ENCODE data around the gene IQGAP2. TPM values are rescaled to one million over a fixed set of nuclear protein-coding genes. Genes with fewer than 3 reads are reported as not detected.

Gene IQGAP2
- total RNA-seq, 1 experiment from 2014 or later, result not detected

GRCh38 chr5:76500633-76501393, 97.7 kb downstream of the IQGAP2 start:
- CTCF ChIA-PET, result no interaction called here

GRCh38 chr5:76503929-76504328, 100.8 kb downstream of the IQGAP2 start:
- TF ChIP-seq EZH2 (IDR thresholded peaks at IDR 0.05; ENCODE audit: low read length, unreplicated experiment), result no peak
- no peak for TF ChIP-seq CTCF (conservative IDR thresholded peaks at IDR 0.05; ENCODE audit: low read depth, low read length)
- TF ChIP-seq EZH2phosphoT487 (IDR thresholded peaks at IDR 0.05; ENCODE audit: borderline replicate concordance, low read length), result no peak
- H3K9ac ChIP-seq (ENCODE audit: low read length), result no peak overlapping the region
- H3K9me3 ChIP-seq (ENCODE audit: low read length), result no peaks in the 10 kb centered on the region
- no peak overlapping the region for H3K4me2 ChIP-seq (ENCODE audit: low read length)
- no peak for ATAC-seq
- no peaks in the 10 kb centered on the region for H3K79me2 ChIP-seq (ENCODE audit: low read length)
- DNase-seq, result no peak
- no peak overlapping the region for H2AFZ ChIP-seq (ENCODE audit: low read length)
- no peaks in the 10 kb centered on the region for H3K36me3 ChIP-seq (ENCODE audit: low read depth, low read length)
- intact Hi-C loops (cut with micrococcal nuclease), result no loop called here
- POLR2A ChIA-PET (ENCODE audit: unreplicated experiment), result no interaction called here
- H4K20me1 ChIP-seq (ENCODE audit: low read length), result no peaks in the 10 kb centered on the region
- CTCF ChIA-PET, result no interaction called here
- no peak overlapping the region for H3K27ac ChIP-seq (ENCODE audit: low read length)
- no peak overlapping the region for H3K4me3 ChIP-seq (ENCODE audit: low read length)
- H3K9me2 ChIP-seq (replicated peaks; ENCODE audit: low read length), result no peaks in the 10 kb centered on the region
- no TSS peak for BruUV-seq (replicated peaks)
- no peaks in the 10 kb centered on the region for H3K4me1 ChIP-seq (ENCODE audit: insufficient read depth, low read length)
- H3F3A ChIP-seq (ENCODE audit: low read length, unreplicated experiment), result no peaks in the 10 kb centered on the region
- peaks cover 38% of the 10 kb centered on the region for H3K27me3 ChIP-seq (ENCODE audit: low read length)

More at GRCh38 chr5:76500633-76501393, 97.7 kb downstream of the IQGAP2 start:
- BruUV-seq (replicated peaks), result no TSS peak
- DNase-seq, result no peak
- no peak overlapping the region for H2AFZ ChIP-seq (ENCODE audit: low read length)
- no peak overlapping the region for H3K27ac ChIP-seq (ENCODE audit: low read length)
- no peak for ATAC-seq
- H3K27me3 ChIP-seq (ENCODE audit: low read length), result peaks cover 35% of the 10 kb centered on the region
- TF ChIP-seq EZH2phosphoT487 (IDR thresholded peaks at IDR 0.05; ENCODE audit: borderline replicate concordance, low read length) (no peak), CTCF (conservative IDR thresholded peaks at IDR 0.05; ENCODE audit: low read depth, low read length) (no peak), EZH2 (IDR thresholded peaks at IDR 0.05; ENCODE audit: low read length, unreplicated experiment) (no peak)
- no peaks in the 10 kb centered on the region for H3K4me1 ChIP-seq (ENCODE audit: insufficient read depth, low read length)
- H3K36me3 ChIP-seq (ENCODE audit: low read depth, low read length), result no peaks in the 10 kb centered on the region
- POLR2A ChIA-PET (ENCODE audit: unreplicated experiment), result no interaction called here
- intact Hi-C loops (cut with micrococcal nuclease), result no loop called here
- no peaks in the 10 kb centered on the region for H3K79me2 ChIP-seq (ENCODE audit: low read length)
- no peak overlapping the region for H3K4me2 ChIP-seq (ENCODE audit: low read length)
- no peaks in the 10 kb centered on the region for H3K9me2 ChIP-seq (replicated peaks; ENCODE audit: low read length)
- H4K20me1 ChIP-seq (ENCODE audit: low read length), result no peaks in the 10 kb centered on the region
- no peak overlapping the region for H3K9ac ChIP-seq (ENCODE audit: low read length)
- H3K9me3 ChIP-seq (ENCODE audit: low read length), result no peaks in the 10 kb centered on the region
- no peak overlapping the region for H3K4me3 ChIP-seq (ENCODE audit: low read length)
- no peaks in the 10 kb centered on the region for H3F3A ChIP-seq (ENCODE audit: low read length, unreplicated experiment)

GRCh38 chr5:76504901-76505564, 101.9 kb downstream of the IQGAP2 start:
- H3K4me3 ChIP-seq (ENCODE audit: low read length), result no peak overlapping the region
- ATAC-seq, result no peak
- TF ChIP-seq EZH2 (IDR thresholded peaks at IDR 0.05; ENCODE audit: low read length, unreplicated experiment), result no peak
- no peak for TF ChIP-seq CTCF (conservative IDR thresholded peaks at IDR 0.05; ENCODE audit: low read depth, low read length)
- TF ChIP-seq EZH2phosphoT487 (IDR thresholded peaks at IDR 0.05; ENCODE audit: borderline replicate concordance, low read length), result no peak
- H3F3A ChIP-seq (ENCODE audit: low read length, unreplicated experiment), result no peaks in the 10 kb centered on the region
- DNase-seq, result no peak
- no TSS peak for BruUV-seq (replicated peaks)
- no peaks in the 10 kb centered on the region for H4K20me1 ChIP-seq (ENCODE audit: low read length)
- ChIA-PET CTCF (no interaction called here), POLR2A (ENCODE audit: unreplicated experiment) (no interaction called here)
- H3K36me3 ChIP-seq (ENCODE audit: low read depth, low read length), result no peaks in the 10 kb centered on the region
- H3K4me2 ChIP-seq (ENCODE audit: low read length), result no peak overlapping the region
- H2AFZ ChIP-seq (ENCODE audit: low read length), result no peak overlapping the region
- no peaks in the 10 kb centered on the region for H3K9me3 ChIP-seq (ENCODE audit: low read length)
- H3K9ac ChIP-seq (ENCODE audit: low read length), result no peak overlapping the region
- peaks cover 38% of the 10 kb centered on the region for H3K27me3 ChIP-seq (ENCODE audit: low read length)
- H3K27ac ChIP-seq (ENCODE audit: low read length), result no peak overlapping the region
- intact Hi-C loops (cut with micrococcal nuclease), result no loop called here
- no peaks in the 10 kb centered on the region for H3K9me2 ChIP-seq (replicated peaks; ENCODE audit: low read length)
- H3K4me1 ChIP-seq (ENCODE audit: insufficient read depth, low read length), result no peaks in the 10 kb centered on the region
- no peaks in the 10 kb centered on the region for H3K79me2 ChIP-seq (ENCODE audit: low read length)

Measured in PC-3 (cell line).